Activated CD4-positive, alpha-beta T cell treated with anti-CD3 and anti-CD28 coated beads, Interleukin-2, amount 50 U/mL, for 16 hours (primary cell): ENCODE measurements around the gene SLC25A21.
A peak's percentile ranks its signal among the peaks of the same experiment; 100 is the strongest.

Experiments used
- DNase-seq: peaks from one replicate; pipeline ENCODE4 v3.0.0-alpha.2; 2020

Gene SLC25A21

GRCh38 chr14:36676236-36676635 is 496.2 kb downstream of the SLC25A21 start:
- DNase-seq, result no peak

GRCh38 chr14:36675581-36675980 is 496.8 kb downstream of the SLC25A21 start:
- DNase-seq, result no peak

GRCh38 chr14:36674659-36675058 is 497.7 kb downstream of the SLC25A21 start:
- DNase-seq, result no peak

- no peak for DNase-seq
These were observed 500.3 kb downstream of the SLC25A21 start for GRCh38 chr14:36672095-36672494.

- no peak for DNase-seq
These were observed 501.3 kb downstream of the SLC25A21 start for GRCh38 chr14:36671149-36671548.

GRCh38 chr14:36667679-36668078 is 504.7 kb downstream of the SLC25A21 start:
- DNase-seq, result no peak

GRCh38 chr14:36666416-36667206 is 505.8 kb downstream of the SLC25A21 start:
- no peak for DNase-seq

GRCh38 chr14:36665887-36666415 is 506.5 kb downstream of the SLC25A21 start:
- DNase-seq, result no peak

GRCh38 chr14:36664322-36665193 is 507.8 kb downstream of the SLC25A21 start:
- no peak for DNase-seq

GRCh38 chr14:36663404-36664321 is 508.7 kb downstream of the SLC25A21 start:
- DNase-seq, result no peak

- DNase-seq, result no peak
These were observed 509.6 kb downstream of the SLC25A21 start for GRCh38 chr14:36662543-36663403.

- DNase-seq, result no peak
These were observed 510.2 kb downstream of the SLC25A21 start for GRCh38 chr14:36662258-36662542.

- DNase-seq, result peak; percentile 64
These were observed 510.7 kb downstream of the SLC25A21 start, which contains the start of gene PAX9 for GRCh38 chr14:36661506-36662257. TSS of gene PAX9 (plus strand) at chr14:36661860. CDS start at chr14:36662090, 230 bp downstream.

- no peak for DNase-seq
These were observed 511.5 kb downstream of the SLC25A21 start for GRCh38 chr14:36660736-36661505.

GRCh38 chr14:36659822-36660735 is 512.3 kb downstream of the SLC25A21 start:
- no peak for DNase-seq

GRCh38 chr14:36659010-36659821 is 513.2 kb downstream of the SLC25A21 start:
- no peak for DNase-seq

GRCh38 chr14:36658123-36659009 is 514.0 kb downstream of the SLC25A21 start:
- no peak for DNase-seq
